Measurements from ENCODE around the gene FUT1. TPM values are rescaled to one million over a fixed set of nuclear protein-coding genes. Genes with fewer than 3 reads are reported as not detected.

The FUT1 gene
- polyA plus RNA-seq, 1 of the 3 experiments (the other 2 are of a cell fraction) = 0.08 TPM

DNA sequence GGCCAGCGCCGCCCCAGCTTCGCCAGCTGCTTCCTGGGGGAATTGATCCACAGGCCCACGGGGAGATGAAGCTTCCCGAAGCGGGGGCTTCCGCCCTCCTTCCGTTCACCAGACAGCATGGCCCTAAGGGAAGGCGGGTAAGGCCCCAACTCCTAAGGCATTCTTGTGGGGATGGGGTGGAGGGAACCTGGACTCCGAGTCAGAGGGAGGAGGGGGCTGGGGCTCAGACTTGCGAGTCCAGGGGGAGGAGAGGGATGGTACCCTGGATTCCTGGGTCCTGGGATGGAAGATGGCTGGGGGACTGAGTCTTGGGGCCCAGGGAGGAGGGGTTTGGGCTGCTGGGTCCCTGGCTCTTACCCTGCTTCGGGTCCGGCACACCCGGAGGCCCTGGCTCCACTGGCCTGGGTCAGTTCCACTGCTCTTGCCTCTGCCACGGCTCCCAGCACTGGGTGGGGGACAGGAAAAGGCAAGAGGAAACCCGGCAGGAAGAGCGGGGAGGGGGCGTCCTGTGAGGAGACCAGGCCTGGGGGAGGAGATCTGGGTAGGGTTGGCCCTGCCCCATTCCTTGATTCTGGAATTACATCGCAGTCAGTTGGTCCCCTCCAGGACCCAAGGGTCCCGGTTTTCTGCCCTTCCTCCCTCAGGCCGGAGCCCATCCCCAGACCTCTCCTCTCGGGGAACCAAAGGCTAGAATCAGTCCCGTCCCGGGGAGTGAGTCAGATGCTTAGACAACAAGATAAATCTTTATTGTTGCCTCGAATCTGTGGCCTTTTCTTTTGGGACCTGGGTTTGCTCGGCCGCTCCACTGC lies 12.1 kb downstream of the FUT1 start, which contains the start of gene RASIP1:
RASIP1 (minus strand) TSS at position 447 of the 809 bp plus-strand sequence; CDS start at position 119, 328 bp downstream.
- Histone ChIP-seq H3K4me2 (peak within 1 kb of the TSS; percentile 87), H3K27me3 (ENCODE audit: insufficient read depth) (no peaks in the 10 kb centered on the region), H3F3A (replicated peaks; ENCODE audit: insufficient read depth) (peaks cover 7% of the 10 kb centered on the region), H3K4me3 (ENCODE audit: low read depth in 2 of 2, low read length in 1 of 2) (peak within 1 kb of the TSS; percentile 53 to 57; a peak in 3 of 4 replicates), H3K9me3 (no peaks in the 10 kb centered on the region), H3K9ac (0 out of 2 replicates have a peak within 1 kb of the TSS, but pooled peaks have one; percentile 34), H2AFZ (ENCODE audit: low read depth) (peak within 1 kb of the TSS; percentile 88; the same call in 1 of the 2 replicates), H3K79me2 (ENCODE audit: insufficient read depth) (no peaks in the 10 kb centered on the region), H3K4me1 (ENCODE audit: control insufficient read depth in 1 of 2, insufficient read depth in 2 of 2, low read depth in 1 of 2, low read length in 1 of 2) (peaks cover 0 to 16% of the 10 kb centered on the region in 2 experiments; a peak in 1 of 4 replicates), H3K27ac (ENCODE audit: low read depth in 2 of 2, low read length in 1 of 2) (no peak within 1 kb of the TSS), H3K9me2 (no peaks in the 10 kb centered on the region), H4K20me1 (ENCODE audit: insufficient read depth) (no peaks in the 10 kb centered on the region), H3K36me3 (replicated peaks in 1 of 2; ENCODE audit: control insufficient read depth in 1 of 2, insufficient read depth in 2 of 2, low read length in 1 of 2) (no peaks in the 10 kb centered on the region)
- no peak for TF ChIP-seq EZH2phosphoT487 (IDR thresholded peaks at IDR 0.05; ENCODE audit: borderline replicate concordance, low read depth)
- no peak for TF ChIP-seq SIN3A (IDR thresholded peaks at IDR 0.05; ENCODE audit: borderline replicate concordance, low read depth, low read length)
- no peak for TF ChIP-seq ZBTB33 (IDR thresholded peaks at IDR 0.05; ENCODE audit: borderline replicate concordance, low read depth)
- no peak for TF ChIP-seq PBX3 (IDR thresholded peaks at IDR 0.05)
- no peak for TF ChIP-seq TAF1 (IDR thresholded peaks at IDR 0.05; ENCODE audit: borderline replicate concordance, low read depth, low read length)
- no peak for TF ChIP-seq TEAD4 (IDR thresholded peaks at IDR 0.05; ENCODE audit: borderline replicate concordance, insufficient read depth)
- no peak for TF ChIP-seq FOXJ3 (CRISPR knock-in tag; IDR thresholded peaks at IDR 0.05)
- no peak for TF ChIP-seq JUND (IDR thresholded peaks at IDR 0.05)
- no peak for TF ChIP-seq RCOR1 (IDR thresholded peaks at IDR 0.05; ENCODE audit: low read length)
- no peak for TF ChIP-seq RXRA (IDR thresholded peaks at IDR 0.05; ENCODE audit: borderline replicate concordance, low read depth)
- TF ChIP-seq MEF2A (IDR thresholded peaks at IDR 0.05; ENCODE audit: borderline replicate concordance, low read depth) = no peak
- TF ChIP-seq REST (IDR thresholded peaks at IDR 0.05; ENCODE audit: low read depth, low read length) = no peak
- 91% methylated on average over 25 of the region's 27 CpGs for WGBS (ENCODE audit: low lambda C conversion rate)
- ChIA-PET CTCF (interaction anchor here (1.0 to 2.2 kb wide), 5 partner anchors 13 to 95 kb away, joined by 3 to 22 read pairs (median 12); partner anchors contain the start of gene CA11), POLR2A (interaction anchor here (1.0 to 1.7 kb wide), 2 partner anchors 20 to 65 kb away, joined by 3 to 9 read pairs; no protein-coding TSS in a partner anchor)
- DNase-seq = no peak
